ENCODE measurements around the gene DDX55.
A peak's percentile ranks its signal among the peaks of the same experiment; 100 is the strongest.
"Not testable (repeated sequence)": the region's sequence is repeated elsewhere in the genome, so short reads cannot be mapped to it uniquely, and the experiment has no call there.

The DDX55 gene

GRCh38 chr12:123603495-123603894, 1.6 kb downstream of the DDX55 start:
- H3K4me3 ChIP-seq, result peak overlapping the region in 1 of 7 experiments; percentile 100
- H3K27ac ChIP-seq, result not testable (repeated sequence)

- no peak overlapping the region for H3K27ac ChIP-seq
- no peak overlapping the region for H3K4me3 ChIP-seq
Measured at GRCh38 chr12:123607756-123608155, 5.9 kb downstream of the DDX55 start.

GRCh38 chr12:123608182-123608581, 6.3 kb downstream of the DDX55 start:
- H3K4me3 ChIP-seq, result no peak overlapping the region
- H3K27ac ChIP-seq, result no peak overlapping the region

GRCh38 chr12:123614110-123614509, 12.2 kb downstream of the DDX55 start:
- Histone ChIP-seq H3K27ac (no peak overlapping the region), H3K4me3 (no peak overlapping the region)

GRCh38 chr12:123614531-123614930, 12.6 kb downstream of the DDX55 start:
- Histone ChIP-seq H3K27ac (no peak overlapping the region), H3K4me3 (no peak overlapping the region)

- Histone ChIP-seq H3K27ac (no peak overlapping the region), H3K4me3 (no peak overlapping the region)
Measured at GRCh38 chr12:123617144-123617543, 15.2 kb downstream of the DDX55 start.

GRCh38 chr12:123617580-123617979, 15.7 kb downstream of the DDX55 start:
- H3K27ac ChIP-seq, result no peak overlapping the region
- H3K4me3 ChIP-seq, result no peak overlapping the region

- no peak overlapping the region for H3K27ac ChIP-seq
- no peak overlapping the region for H3K4me3 ChIP-seq
Measured at GRCh38 chr12:123621101-123621500, 19.2 kb downstream of the DDX55 start.

- H3K27ac ChIP-seq, result peak overlapping the region in 1 of 21 experiments; percentile 37
- no peak overlapping the region for H3K4me3 ChIP-seq
Measured at GRCh38 chr12:123621619-123622530, 20.0 kb downstream of the DDX55 start.

- Histone ChIP-seq H3K4me3 (peak within 1 kb of the TSS; percentile 75 to 98 (median 84)), H3K27ac (peak within 1 kb of the TSS in 20 of 21 experiments; percentile 27 to 92 (median 85))
Measured at GRCh38 chr12:123633379-123634141, 31.7 kb downstream of the DDX55 start, which contains the start of the genes EIF2B1 and GTF2H3. Gene EIF2B1 (minus strand): TSS chr12:123633686. CDS start chr12:123633557, 129 bp downstream. Gene GTF2H3 (plus strand): TSS chr12:123633829. CDS start chr12:123633860, 31 bp downstream.

- peak overlapping the region in 20 of 21 experiments; percentile 27 to 92 (median 85) for H3K27ac ChIP-seq
- H3K4me3 ChIP-seq, result peak overlapping the region; percentile 75 to 98 (median 84)
Measured at GRCh38 chr12:123634142-123634561, 32.3 kb downstream of the DDX55 start.

- no peak overlapping the region for H3K27ac ChIP-seq
- no peak overlapping the region for H3K4me3 ChIP-seq
Measured at GRCh38 chr12:123643911-123644310, 42.0 kb downstream of the DDX55 start.

GRCh38 chr12:123645380-123645779, 43.5 kb downstream of the DDX55 start:
- H3K27ac ChIP-seq, result no peak overlapping the region
- no peak overlapping the region for H3K4me3 ChIP-seq

- Histone ChIP-seq H3K27ac (no peak overlapping the region), H3K4me3 (no peak overlapping the region)
Measured at GRCh38 chr12:123645878-123646277, 44.0 kb downstream of the DDX55 start.

- Histone ChIP-seq H3K4me3 (no peak overlapping the region), H3K27ac (no peak overlapping the region)
Measured at GRCh38 chr12:123648401-123648800, 46.5 kb downstream of the DDX55 start.

- Histone ChIP-seq H3K27ac (no peak overlapping the region), H3K4me3 (no peak overlapping the region)
Measured at GRCh38 chr12:123654129-123654701, 52.3 kb downstream of the DDX55 start.

- H3K4me3 ChIP-seq, result no peak overlapping the region
- H3K27ac ChIP-seq, result no peak overlapping the region
Measured at GRCh38 chr12:123655420-123655819, 53.5 kb downstream of the DDX55 start.

- no peak overlapping the region for H3K27ac ChIP-seq
- no peak overlapping the region for H3K4me3 ChIP-seq
Measured at GRCh38 chr12:123656392-123656791, 54.5 kb downstream of the DDX55 start.

GRCh38 chr12:123657211-123657610, 55.3 kb downstream of the DDX55 start:
- H3K27ac ChIP-seq, result no peak overlapping the region
- no peak overlapping the region for H3K4me3 ChIP-seq
